Activated CD4-positive, alpha-beta T cell treated with anti-CD3 and anti-CD28 coated beads, Interleukin-2, amount 50 U/mL, for 4 hours (primary cell): ENCODE results near the gene MROH2B.

Experiments
- DNase-seq, 2 experiments: peaks; one replicate each; pipeline ENCODE4 v3.0.0-alpha.2; 2020

MROH2B gene

GRCh38 chr5:41012318-41012717, 58.8 kb downstream of the MROH2B start:
- no peak for DNase-seq

- no peak for DNase-seq
Measured at GRCh38 chr5:41010572-41010971, 60.6 kb downstream of the MROH2B start.

- DNase-seq: no peak
Measured at GRCh38 chr5:41009232-41009631, 61.9 kb downstream of the MROH2B start.

- no peak for DNase-seq
Measured at GRCh38 chr5:41004931-41005330, 66.2 kb downstream of the MROH2B start.

- DNase-seq: no peak
Measured at GRCh38 chr5:41003670-41004376, 67.3 kb downstream of the MROH2B start.

- no peak for DNase-seq
Measured at GRCh38 chr5:40999966-41000365, 71.2 kb downstream of the MROH2B start.

- no peak for DNase-seq
Measured at GRCh38 chr5:40999142-40999541, 72.0 kb downstream of the MROH2B start.

- DNase-seq: no peak
Measured at GRCh38 chr5:40995801-40996586, 75.1 kb downstream of the MROH2B start.

- DNase-seq: no peak
Measured at GRCh38 chr5:40991981-40992559, 79.1 kb downstream of the MROH2B start.

GRCh38 chr5:40991168-40991980, 79.8 kb downstream of the MROH2B start:
- no peak for DNase-seq

GRCh38 chr5:40988746-40989510, 82.2 kb downstream of the MROH2B start:
- DNase-seq: no peak

- no peak for DNase-seq
Measured at GRCh38 chr5:40987349-40987748, 83.8 kb downstream of the MROH2B start.

GRCh38 chr5:40986666-40987065, 84.5 kb downstream of the MROH2B start:
- no peak for DNase-seq

- DNase-seq: no peak
Measured at GRCh38 chr5:40985501-40985900, 85.6 kb downstream of the MROH2B start.

GRCh38 chr5:40984884-40985283, 86.3 kb downstream of the MROH2B start:
- no peak for DNase-seq

GRCh38 chr5:40983781-40984180, 87.4 kb downstream of the MROH2B start:
- no peak for DNase-seq

- DNase-seq: no peak
Measured at GRCh38 chr5:40981420-40981819, 89.7 kb downstream of the MROH2B start.

- no peak for DNase-seq
Measured at GRCh38 chr5:40976836-40977235, 94.3 kb downstream of the MROH2B start.

- no peak for DNase-seq
Measured at GRCh38 chr5:40976041-40976440, 95.1 kb downstream of the MROH2B start.

GRCh38 chr5:40973364-40974004, 97.7 kb downstream of the MROH2B start:
- no peak for DNase-seq

GRCh38 chr5:40972434-40972833, 98.7 kb downstream of the MROH2B start:
- DNase-seq: no peak
